ENCODE results near the gene TENM3.

The TENM3 gene

GRCh38 chr4:182224192-182224850 is 18.9 kb upstream of the TENM3 start:
- no peaks in the 10 kb centered on the region for H3K9me2 ChIP-seq (replicated peaks; ENCODE audit: insufficient read depth, low read length)
- TF ChIP-seq EZH2phosphoT487 (conservative IDR thresholded peaks at IDR 0.05; ENCODE audit: low read length) (no peak), CTCF (IDR thresholded peaks at IDR 0.05; ENCODE audit: insufficient read depth, low read length, poor library complexity, severe bottlenecking) (no peak)
- no peaks in the 10 kb centered on the region for H3K27me3 ChIP-seq (ENCODE audit: low read length)
- H3K9me3 ChIP-seq (ENCODE audit: insufficient read depth, low read length), result no peaks in the 10 kb centered on the region
- H3K4me2 ChIP-seq (ENCODE audit: low read depth, low read length, poor library complexity, severe bottlenecking), result no peak overlapping the region
- no peaks in the 10 kb centered on the region for H3K79me2 ChIP-seq (ENCODE audit: insufficient read depth, low read length)
- no peak overlapping the region for H3K9ac ChIP-seq (ENCODE audit: low read length)
- H3K36me3 ChIP-seq (ENCODE audit: low read length), result no peaks in the 10 kb centered on the region
- no peaks in the 10 kb centered on the region for H4K20me1 ChIP-seq (ENCODE audit: low read depth, low read length)
- H2AFZ ChIP-seq (ENCODE audit: low read depth, low read length, severe bottlenecking), result no peak overlapping the region
- no peak overlapping the region for H3K4me3 ChIP-seq (ENCODE audit: insufficient read depth, low read length, poor library complexity, severe bottlenecking)
- H3K27ac ChIP-seq (ENCODE audit: low read depth, low read length), result no peak overlapping the region
- no peaks in the 10 kb centered on the region for H3F3A ChIP-seq (ENCODE audit: insufficient read depth)

- no peak for TF ChIP-seq EZH2phosphoT487 (conservative IDR thresholded peaks at IDR 0.05; ENCODE audit: low read length)
- no peak for TF ChIP-seq CTCF (IDR thresholded peaks at IDR 0.05; ENCODE audit: insufficient read depth, low read length, poor library complexity, severe bottlenecking)
- Histone ChIP-seq H4K20me1 (ENCODE audit: low read depth, low read length) (no peaks in the 10 kb centered on the region), H3K79me2 (ENCODE audit: insufficient read depth, low read length) (no peaks in the 10 kb centered on the region), H2AFZ (ENCODE audit: low read depth, low read length, severe bottlenecking) (no peak overlapping the region), H3K9ac (ENCODE audit: low read length) (no peak overlapping the region), H3K9me2 (replicated peaks; ENCODE audit: insufficient read depth, low read length) (no peaks in the 10 kb centered on the region), H3K4me3 (ENCODE audit: insufficient read depth, low read length, poor library complexity, severe bottlenecking) (no peak overlapping the region), H3K36me3 (ENCODE audit: low read length) (no peaks in the 10 kb centered on the region), H3K4me2 (ENCODE audit: low read depth, low read length, poor library complexity, severe bottlenecking) (no peak overlapping the region), H3F3A (ENCODE audit: insufficient read depth) (no peaks in the 10 kb centered on the region), H3K27ac (ENCODE audit: low read depth, low read length) (no peak overlapping the region), H3K9me3 (ENCODE audit: insufficient read depth, low read length) (no peaks in the 10 kb centered on the region), H3K27me3 (ENCODE audit: low read length) (no peaks in the 10 kb centered on the region)
Measured at GRCh38 chr4:182225257-182225852, 17.8 kb upstream of the TENM3 start.

GRCh38 chr4:182227611-182228010 is 15.6 kb upstream of the TENM3 start:
- Histone ChIP-seq H3K79me2 (ENCODE audit: insufficient read depth, low read length) (no peaks in the 10 kb centered on the region), H3K9me3 (ENCODE audit: insufficient read depth, low read length) (no peaks in the 10 kb centered on the region), H3K4me2 (ENCODE audit: low read depth, low read length, poor library complexity, severe bottlenecking) (no peak overlapping the region), H3F3A (ENCODE audit: insufficient read depth) (no peaks in the 10 kb centered on the region), H4K20me1 (ENCODE audit: low read depth, low read length) (no peaks in the 10 kb centered on the region), H3K9ac (ENCODE audit: low read length) (no peak overlapping the region), H3K36me3 (ENCODE audit: low read length) (no peaks in the 10 kb centered on the region), H3K9me2 (replicated peaks; ENCODE audit: insufficient read depth, low read length) (no peaks in the 10 kb centered on the region), H3K4me3 (ENCODE audit: insufficient read depth, low read length, poor library complexity, severe bottlenecking) (no peak overlapping the region), H3K27me3 (ENCODE audit: low read length) (no peaks in the 10 kb centered on the region), H3K27ac (ENCODE audit: low read depth, low read length) (no peak overlapping the region), H2AFZ (ENCODE audit: low read depth, low read length, severe bottlenecking) (no peak overlapping the region)
- TF ChIP-seq CTCF (IDR thresholded peaks at IDR 0.05; ENCODE audit: insufficient read depth, low read length, poor library complexity, severe bottlenecking), result no peak
- no peak for TF ChIP-seq EZH2phosphoT487 (conservative IDR thresholded peaks at IDR 0.05; ENCODE audit: low read length)
